Mesothelial cell of epicardium (in vitro differentiated cells): ENCODE data around the gene MEF2C. TPM values are rescaled to one million over a fixed set of nuclear protein-coding genes. Genes with fewer than 3 reads are reported as not detected.

ENCODE experiments used
- DNase-seq, 2 experiments: peaks; one replicate each; pipeline ENCODE4 v3.0.0; 2021; ENCODE audit warnings: low spot score in 2 of 2; ENCODE audit not compliant: unreplicated experiment in 2 of 2
- H3K27ac Mint-ChIP-seq: 2 replicates; pipeline ENCODE4 v1.8.0; 2021; ENCODE audit warnings: mixed read lengths
- H3K27me3 Mint-ChIP-seq: 2 replicates; pipeline ENCODE4 v1.8.0; 2021; ENCODE audit warnings: low read depth, mixed read lengths
- H3K36me3 Mint-ChIP-seq: 2 replicates; pipeline ENCODE4 v1.8.0; 2021; ENCODE audit warnings: mixed read lengths
- H3K4me1 Mint-ChIP-seq: 2 replicates; pipeline ENCODE4 v1.8.0; 2021; ENCODE audit warnings: mixed read lengths
- H3K4me3 Mint-ChIP-seq: 2 replicates; pipeline ENCODE4 v1.8.0; 2021; ENCODE audit warnings: mild to moderate bottlenecking, moderate library complexity, mixed read lengths
- H3K9me3 Mint-ChIP-seq: 2 replicates; pipeline ENCODE4 v1.8.0; 2021; ENCODE audit warnings: mixed read lengths
- total RNA-seq: library from RNA; stranded (reverse); gene quantifications from 3 replicates; pipeline ENCODE4 v1.2.1, GENCODE V29; 2021
- TF ChIP-seq, protein P1 (sequence below): fragments of 200-600 bp; sonication (generic); IDR thresholded peaks from one replicate; pipeline ENCODE4 v1.5.0; 2021; ENCODE audit warnings: antibody characterized with exemption; ENCODE audit not compliant: unreplicated experiment

Gene MEF2C
- total RNA-seq, 1 donor from 2014 or later = 9.1 TPM

- peak; percentile 21 to 48 for DNase-seq
- peak overlapping the region; percentile 50 for H3K27ac Mint-ChIP-seq
- peak overlapping the region; percentile 81 for H3K4me3 Mint-ChIP-seq
- no peaks in the 10 kb centered on the region for H3K36me3 Mint-ChIP-seq
- H3K4me1 Mint-ChIP-seq = peaks cover 21% of the 10 kb centered on the region
- no peaks in the 10 kb centered on the region for H3K9me3 Mint-ChIP-seq
- TF ChIP-seq, protein P1, sequence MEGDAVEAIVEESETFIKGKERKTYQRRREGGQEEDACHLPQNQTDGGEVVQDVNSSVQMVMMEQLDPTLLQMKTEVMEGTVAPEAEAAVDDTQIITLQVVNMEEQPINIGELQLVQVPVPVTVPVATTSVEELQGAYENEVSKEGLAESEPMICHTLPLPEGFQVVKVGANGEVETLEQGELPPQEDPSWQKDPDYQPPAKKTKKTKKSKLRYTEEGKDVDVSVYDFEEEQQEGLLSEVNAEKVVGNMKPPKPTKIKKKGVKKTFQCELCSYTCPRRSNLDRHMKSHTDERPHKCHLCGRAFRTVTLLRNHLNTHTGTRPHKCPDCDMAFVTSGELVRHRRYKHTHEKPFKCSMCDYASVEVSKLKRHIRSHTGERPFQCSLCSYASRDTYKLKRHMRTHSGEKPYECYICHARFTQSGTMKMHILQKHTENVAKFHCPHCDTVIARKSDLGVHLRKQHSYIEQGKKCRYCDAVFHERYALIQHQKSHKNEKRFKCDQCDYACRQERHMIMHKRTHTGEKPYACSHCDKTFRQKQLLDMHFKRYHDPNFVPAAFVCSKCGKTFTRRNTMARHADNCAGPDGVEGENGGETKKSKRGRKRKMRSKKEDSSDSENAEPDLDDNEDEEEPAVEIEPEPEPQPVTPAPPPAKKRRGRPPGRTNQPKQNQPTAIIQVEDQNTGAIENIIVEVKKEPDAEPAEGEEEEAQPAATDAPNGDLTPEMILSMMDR = no peak
- peaks cover 45% of the 10 kb centered on the region for H3K27me3 Mint-ChIP-seq
Measured at GRCh38 chr5:88889189-88890069, 6.4 kb upstream of the MEF2C start.

GRCh38 chr5:88888848-88889188 is 5.8 kb upstream of the MEF2C start:
- H3K27ac Mint-ChIP-seq = no peak overlapping the region
- peak overlapping the region; percentile 81 for H3K4me3 Mint-ChIP-seq
- TF ChIP-seq, protein P1 = no peak
- no peaks in the 10 kb centered on the region for H3K36me3 Mint-ChIP-seq
- DNase-seq = no peak
- no peaks in the 10 kb centered on the region for H3K9me3 Mint-ChIP-seq
- H3K27me3 Mint-ChIP-seq = peaks cover 50% of the 10 kb centered on the region
- peaks cover 23% of the 10 kb centered on the region for H3K4me1 Mint-ChIP-seq

DNA sequence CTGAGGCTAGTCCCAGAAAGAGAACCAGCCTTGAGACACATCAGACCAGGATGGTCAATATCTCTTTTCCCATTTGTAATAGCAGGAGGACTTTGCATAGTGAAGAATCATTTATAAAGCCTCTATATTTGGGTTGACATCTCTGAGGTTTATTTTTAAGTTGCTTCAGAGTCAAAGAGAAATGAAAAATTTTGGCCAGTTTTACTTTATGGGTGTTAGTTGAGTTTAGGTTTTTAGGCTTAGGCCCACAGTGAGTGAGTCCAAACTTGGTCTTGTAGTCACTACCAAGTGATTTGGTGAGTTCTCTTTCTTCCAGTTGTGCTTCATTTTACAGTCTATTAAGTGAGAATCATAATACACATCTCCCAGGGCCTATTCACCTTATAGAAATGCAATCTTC is 5.3 kb upstream of the MEF2C start:
- Mint-ChIP-seq H3K4me1 (peaks cover 23% of the 10 kb centered on the region), H3K9me3 (no peaks in the 10 kb centered on the region), H3K4me3 (peak overlapping the region; percentile 3), H3K36me3 (no peaks in the 10 kb centered on the region), H3K27me3 (peaks cover 50% of the 10 kb centered on the region), H3K27ac (no peak overlapping the region)
- no peak for DNase-seq
- TF ChIP-seq, protein P1 = no peak

GRCh38 chr5:88887342-88887741 is 4.4 kb upstream of the MEF2C start:
- DNase-seq = no peak
- no peak overlapping the region for H3K4me3 Mint-ChIP-seq
- no peaks in the 10 kb centered on the region for H3K9me3 Mint-ChIP-seq
- TF ChIP-seq, protein P1 = no peak
- peaks cover 53% of the 10 kb centered on the region for H3K27me3 Mint-ChIP-seq
- H3K27ac Mint-ChIP-seq = no peak overlapping the region
- H3K4me1 Mint-ChIP-seq = peaks cover 29% of the 10 kb centered on the region
- no peaks in the 10 kb centered on the region for H3K36me3 Mint-ChIP-seq

- TF ChIP-seq, protein P1 = no peak
- H3K27ac Mint-ChIP-seq = no peak overlapping the region
- no peaks in the 10 kb centered on the region for H3K36me3 Mint-ChIP-seq
- H3K4me3 Mint-ChIP-seq = no peak overlapping the region
- no peaks in the 10 kb centered on the region for H3K9me3 Mint-ChIP-seq
- peaks cover 32% of the 10 kb centered on the region for H3K4me1 Mint-ChIP-seq
- no peak for DNase-seq
- peaks cover 55% of the 10 kb centered on the region for H3K27me3 Mint-ChIP-seq
Measured at GRCh38 chr5:88886746-88887341, 3.9 kb upstream of the MEF2C start.
